Fibroblast of the aortic adventitia (primary cell): ENCODE data around the gene FMNL3. TPM values are rescaled to one million over a fixed set of nuclear protein-coding genes. Genes with fewer than 3 reads are reported as not detected.

Experiments used
- DNase-seq: peaks from one replicate; pipeline ENCODE4 v3.0.0-alpha.2; 2010; ENCODE audit warnings: low read depth
- H3K4me3 ChIP-seq: 2 replicates; pipeline ENCODE4 v1.5.1; 2011; ENCODE audit warnings: low read depth, mild to moderate bottlenecking, control low read depth, low read length, moderate library complexity
- total RNA-seq: library from RNA; depleted of rRNA; stranded (reverse); fragments of >200 nt; gene quantifications from 2 replicates; pipeline ENCODE4 v1.2.3, GENCODE V29; 2012; ENCODE audit warnings: low replicate concordance
- TF ChIP-seq, protein P1 (sequence below): IDR thresholded peaks from 2 replicates; pipeline ENCODE4 v1.5.1; 2011; ENCODE audit warnings: mild to moderate bottlenecking, low read length, control low read depth, inconsistent platforms; ENCODE audit not compliant: insufficient read depth

FMNL3 gene
- total RNA-seq, 1 donor: 20.8 TPM

DNA sequence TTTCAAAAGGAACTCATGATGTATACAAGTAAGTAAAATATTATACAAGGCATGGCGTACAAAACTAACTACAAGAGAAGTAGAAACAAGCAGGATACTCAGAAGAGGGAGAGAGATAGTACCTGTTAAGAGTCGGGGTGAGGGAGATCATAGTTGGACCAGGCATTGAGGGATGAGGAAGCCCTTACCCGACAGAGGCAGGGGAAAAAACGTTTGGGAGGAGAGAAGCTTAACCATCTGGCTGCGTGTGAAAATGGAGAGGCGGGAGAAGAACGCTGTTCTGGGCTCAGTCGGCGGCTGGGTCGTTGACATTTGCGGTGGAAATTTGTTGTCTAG, 575 bp upstream of the FMNL3 start:
- no peak for DNase-seq
- no peak overlapping the region for H3K4me3 ChIP-seq
- TF ChIP-seq, protein P1, sequence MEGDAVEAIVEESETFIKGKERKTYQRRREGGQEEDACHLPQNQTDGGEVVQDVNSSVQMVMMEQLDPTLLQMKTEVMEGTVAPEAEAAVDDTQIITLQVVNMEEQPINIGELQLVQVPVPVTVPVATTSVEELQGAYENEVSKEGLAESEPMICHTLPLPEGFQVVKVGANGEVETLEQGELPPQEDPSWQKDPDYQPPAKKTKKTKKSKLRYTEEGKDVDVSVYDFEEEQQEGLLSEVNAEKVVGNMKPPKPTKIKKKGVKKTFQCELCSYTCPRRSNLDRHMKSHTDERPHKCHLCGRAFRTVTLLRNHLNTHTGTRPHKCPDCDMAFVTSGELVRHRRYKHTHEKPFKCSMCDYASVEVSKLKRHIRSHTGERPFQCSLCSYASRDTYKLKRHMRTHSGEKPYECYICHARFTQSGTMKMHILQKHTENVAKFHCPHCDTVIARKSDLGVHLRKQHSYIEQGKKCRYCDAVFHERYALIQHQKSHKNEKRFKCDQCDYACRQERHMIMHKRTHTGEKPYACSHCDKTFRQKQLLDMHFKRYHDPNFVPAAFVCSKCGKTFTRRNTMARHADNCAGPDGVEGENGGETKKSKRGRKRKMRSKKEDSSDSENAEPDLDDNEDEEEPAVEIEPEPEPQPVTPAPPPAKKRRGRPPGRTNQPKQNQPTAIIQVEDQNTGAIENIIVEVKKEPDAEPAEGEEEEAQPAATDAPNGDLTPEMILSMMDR: no peak

DNA sequence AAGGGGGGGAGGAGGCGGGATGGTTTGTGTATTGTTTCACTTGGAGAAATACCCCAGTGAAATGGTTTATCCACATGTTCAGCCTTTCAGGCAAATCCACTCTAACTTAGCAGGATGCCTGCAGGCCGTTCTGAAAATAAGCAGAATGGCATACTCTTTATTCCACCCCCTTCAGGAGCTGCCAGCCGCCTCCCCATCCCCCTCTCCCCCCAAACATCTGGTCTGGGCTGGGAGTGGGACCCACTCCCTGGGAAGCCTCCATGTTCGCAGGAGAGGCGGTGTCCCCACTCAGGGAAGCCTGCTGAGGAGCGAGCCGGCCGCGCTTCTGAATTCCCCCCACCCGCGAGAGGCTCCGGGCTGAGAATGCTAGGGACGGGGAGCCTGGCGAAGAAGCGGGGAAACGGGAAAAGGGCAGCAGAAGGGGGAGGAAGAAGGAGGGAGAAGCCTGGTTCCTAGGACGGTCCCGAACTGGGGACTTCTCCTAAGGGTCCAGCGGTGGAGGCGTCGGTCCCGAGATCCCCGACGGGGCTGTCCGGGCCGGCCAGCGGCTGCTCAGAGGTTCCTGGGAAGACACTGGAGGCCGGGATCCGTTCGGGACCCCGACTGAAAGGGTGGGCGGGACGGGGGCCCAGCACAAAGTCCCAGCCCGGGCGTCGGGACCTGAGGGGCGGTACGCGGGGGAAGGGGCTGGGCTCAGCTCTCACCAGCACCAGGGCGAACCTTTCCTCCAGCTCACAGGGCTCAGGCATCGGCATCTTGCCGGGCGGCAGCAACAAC, 666 bp downstream of the FMNL3 start:
- TF ChIP-seq, protein P1: no peak
- peak overlapping the region; percentile 81 for H3K4me3 ChIP-seq
- DNase-seq: peak; percentile 50

DNA sequence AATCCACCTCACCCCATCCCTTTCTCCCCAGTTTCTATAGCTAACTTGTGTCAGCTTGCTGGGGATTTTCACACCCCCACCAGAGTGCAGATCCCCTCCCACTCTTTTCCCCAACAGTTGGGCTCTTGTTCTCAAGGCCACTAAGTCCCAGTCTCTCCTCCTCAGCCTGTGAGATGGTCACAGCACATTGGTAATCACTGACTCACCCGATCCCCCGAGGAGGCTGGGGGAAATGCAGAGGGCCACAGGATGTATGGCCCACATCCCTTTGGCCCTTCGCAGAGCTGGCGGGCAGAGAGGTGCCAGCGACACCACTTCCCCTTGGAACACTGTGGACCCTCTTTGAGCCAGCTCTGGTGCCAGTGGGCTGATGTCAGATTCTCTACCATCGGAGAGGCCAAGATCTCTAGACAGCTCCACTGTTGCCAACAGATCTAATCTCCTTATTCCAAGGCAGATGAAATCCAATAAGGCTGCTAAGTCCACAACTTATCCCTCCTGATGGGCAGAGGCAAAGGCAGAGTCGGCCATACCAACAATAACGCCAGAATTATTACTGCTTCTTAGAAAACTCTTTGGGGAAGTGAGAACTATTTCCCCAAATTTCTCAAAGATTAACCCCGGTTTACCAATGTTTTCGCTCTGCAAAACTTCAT, 1.6 kb downstream of the FMNL3 start:
- DNase-seq: peak; percentile 47
- peak overlapping the region; percentile 81 for H3K4me3 ChIP-seq
- TF ChIP-seq, protein P1: no peak

DNA sequence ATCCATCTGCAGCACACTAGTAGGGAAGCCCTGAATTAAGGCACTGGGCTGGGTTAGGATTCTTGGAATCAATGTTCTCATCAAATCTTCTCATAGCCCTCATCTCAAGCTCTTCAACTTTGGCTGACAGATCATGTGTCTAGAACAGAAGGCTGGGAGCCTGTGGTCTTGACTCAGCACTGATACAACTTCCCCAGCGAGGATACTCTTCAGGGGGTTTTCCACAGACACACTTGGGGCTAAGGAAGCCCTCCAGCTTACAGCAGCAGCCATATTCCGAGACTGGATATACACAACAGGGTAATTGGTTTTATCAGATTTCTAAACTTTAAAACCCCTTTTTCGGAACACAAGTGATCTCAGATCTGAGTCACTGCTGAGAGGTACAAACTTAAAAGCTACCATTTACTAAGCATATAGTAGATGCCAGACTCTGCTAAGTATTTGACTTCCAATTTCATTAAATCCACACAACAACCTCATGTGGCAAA, 3.5 kb downstream of the FMNL3 start:
- no peak overlapping the region for H3K4me3 ChIP-seq

DNA sequence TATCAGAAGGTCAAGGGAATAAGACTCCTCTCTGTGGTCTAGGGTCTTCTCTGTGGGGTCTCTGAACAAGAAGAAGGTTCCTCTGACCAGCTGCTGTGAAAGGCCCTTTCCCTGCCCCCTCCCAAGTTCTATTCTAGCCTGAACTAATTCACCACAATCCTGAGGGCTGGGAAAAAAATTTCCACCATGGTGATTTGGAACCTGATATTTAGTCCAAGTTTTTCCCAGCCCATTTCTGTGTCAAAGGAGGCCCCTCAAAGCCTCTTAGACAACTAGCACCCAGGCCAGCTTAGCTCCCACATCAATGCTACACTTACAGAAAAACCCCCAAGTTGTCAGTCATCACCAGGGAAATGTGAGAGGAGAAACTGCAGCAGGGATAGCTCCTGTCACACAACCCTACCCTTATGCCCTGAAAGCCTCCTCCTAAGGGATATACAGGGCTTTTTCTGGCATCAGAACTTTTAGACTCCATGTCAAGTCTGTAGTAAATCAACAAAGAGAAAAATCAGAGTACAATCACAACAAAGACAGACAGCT, 4.5 kb downstream of the FMNL3 start:
- DNase-seq: no peak
- H3K4me3 ChIP-seq: no peak overlapping the region
- TF ChIP-seq, protein P1: no peak

More for the DNA sequence above, 3.5 kb downstream of the FMNL3 start:
- peak; percentile 56 for DNase-seq
- TF ChIP-seq, protein P1: no peak

DNA sequence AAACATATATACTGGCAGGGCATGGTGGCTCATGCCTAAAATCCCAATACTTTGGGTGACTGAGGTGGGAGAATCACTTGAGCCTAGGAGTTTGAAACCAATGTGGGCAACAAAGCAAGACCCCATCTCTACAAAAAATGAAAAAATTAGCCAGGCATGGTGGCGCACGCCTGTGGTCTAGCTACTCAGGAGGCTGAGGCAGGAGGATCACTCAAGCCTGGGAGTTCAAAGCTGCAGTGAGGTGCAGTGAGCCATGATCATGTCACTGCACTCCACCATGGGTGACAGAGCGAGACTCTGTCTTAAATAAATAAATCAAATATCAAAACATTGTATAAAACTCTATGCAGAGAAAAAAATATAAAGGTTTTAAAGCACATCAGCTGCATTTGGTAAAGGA, 5.2 kb downstream of the FMNL3 start:
- no peak overlapping the region for H3K4me3 ChIP-seq
- no peak for DNase-seq
- TF ChIP-seq, protein P1: no peak
